Activated naive CD4-positive, alpha-beta T cell treated with anti-CD3 and anti-CD28 coated beads, Interleukin-2, amount 50 U/mL, for 72 hours (primary cell): Measurements from ENCODE around the gene UBE2G2. TPM values are rescaled to one million over a fixed set of nuclear protein-coding genes. Genes with fewer than 3 reads are reported as not detected.
A peak's percentile ranks its signal among the peaks of the same experiment; 100 is the strongest.

ENCODE experiments used
- ATAC-seq, 2 donors: fragments of 150-1000 bp; cut with Tn5 transposase; 2 replicates each; pipeline ENCODE4 v1.10.0; 2021; ENCODE audit warnings: mild to moderate bottlenecking in 2 of 2, moderate library complexity in 2 of 2
- DNase-seq, 2 donors: peaks; one replicate each; pipeline ENCODE4 v3.0.0; 2021 to 2022; ENCODE audit warnings: low spot score in 2 of 2
- H3K27ac Mint-ChIP-seq, 2 donors: one replicate each; pipeline ENCODE4 v1.8.0; 2022; ENCODE audit warnings: mild to moderate bottlenecking in 2 of 2, mixed read lengths in 2 of 2
- H3K36me3 Mint-ChIP-seq, 2 donors: one replicate each; pipeline ENCODE4 v1.8.0; 2022; ENCODE audit warnings: mixed read lengths in 2 of 2
- H3K9me3 Mint-ChIP-seq, 2 donors: one replicate each; pipeline ENCODE4 v1.8.0; 2022; ENCODE audit warnings: mixed read lengths in 2 of 2
- total RNA-seq, 2 donors: library from RNA; stranded (reverse); gene quantifications; one replicate each; pipeline ENCODE4 v1.2.3, GENCODE V29; 2022

The UBE2G2 gene
- total RNA-seq, 2 donors from 2014 or later, result 114 to 126 TPM

DNA sequence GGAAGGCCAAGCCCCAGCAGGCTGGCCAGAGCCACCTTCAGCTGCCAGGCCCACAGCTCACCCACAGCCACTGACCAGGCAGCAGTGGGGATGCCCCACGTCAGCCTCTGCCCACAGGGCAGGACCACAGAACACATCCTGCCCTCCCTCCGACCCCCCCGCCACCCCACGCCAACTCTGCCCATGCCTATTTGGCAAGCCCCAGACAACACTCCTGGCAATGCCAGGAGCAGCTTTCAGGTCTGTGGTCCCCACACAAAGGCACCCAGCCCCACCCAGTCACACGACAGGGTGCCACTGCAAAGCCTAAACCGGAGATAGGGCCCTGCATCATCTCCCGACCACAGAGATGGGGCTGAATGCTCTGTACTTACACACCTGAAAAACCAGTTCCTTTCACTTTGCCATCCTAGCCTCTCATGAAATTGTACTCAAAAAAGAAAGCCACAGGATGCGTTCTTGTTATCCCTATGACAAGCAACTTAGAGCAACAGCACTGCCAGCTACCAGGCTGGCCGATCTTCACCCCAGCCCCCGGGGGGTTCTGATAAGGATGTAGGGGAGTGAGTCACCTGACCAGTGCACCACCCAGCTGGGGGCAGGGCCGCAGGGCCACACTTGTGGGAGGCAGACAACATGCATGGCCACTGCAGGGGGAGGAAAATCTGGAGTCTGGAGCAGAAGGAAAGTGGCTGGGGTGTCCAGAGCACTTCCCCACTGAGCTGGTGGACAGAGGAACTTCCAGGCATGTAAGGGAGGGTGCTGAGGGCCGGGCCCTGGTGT, 36.2 kb downstream of the UBE2G2 start:
- H3K27ac Mint-ChIP-seq, result peak overlapping the region; percentile 86 to 92
- H3K36me3 Mint-ChIP-seq, result no peaks in the 10 kb centered on the region
- ATAC-seq (peak; percentile 68 to 84), DNase-seq (no peak)
- no peaks in the 10 kb centered on the region for H3K9me3 Mint-ChIP-seq

- DNase-seq (no peak), ATAC-seq (no peak)
- H3K27ac Mint-ChIP-seq, result peak overlapping the region in 1 of 2 donors; percentile 86
- H3K9me3 Mint-ChIP-seq, result no peaks in the 10 kb centered on the region
- H3K36me3 Mint-ChIP-seq, result no peaks in the 10 kb centered on the region
Measured at GRCh38 chr21:44764319-44765230, 37.0 kb downstream of the UBE2G2 start.

DNA sequence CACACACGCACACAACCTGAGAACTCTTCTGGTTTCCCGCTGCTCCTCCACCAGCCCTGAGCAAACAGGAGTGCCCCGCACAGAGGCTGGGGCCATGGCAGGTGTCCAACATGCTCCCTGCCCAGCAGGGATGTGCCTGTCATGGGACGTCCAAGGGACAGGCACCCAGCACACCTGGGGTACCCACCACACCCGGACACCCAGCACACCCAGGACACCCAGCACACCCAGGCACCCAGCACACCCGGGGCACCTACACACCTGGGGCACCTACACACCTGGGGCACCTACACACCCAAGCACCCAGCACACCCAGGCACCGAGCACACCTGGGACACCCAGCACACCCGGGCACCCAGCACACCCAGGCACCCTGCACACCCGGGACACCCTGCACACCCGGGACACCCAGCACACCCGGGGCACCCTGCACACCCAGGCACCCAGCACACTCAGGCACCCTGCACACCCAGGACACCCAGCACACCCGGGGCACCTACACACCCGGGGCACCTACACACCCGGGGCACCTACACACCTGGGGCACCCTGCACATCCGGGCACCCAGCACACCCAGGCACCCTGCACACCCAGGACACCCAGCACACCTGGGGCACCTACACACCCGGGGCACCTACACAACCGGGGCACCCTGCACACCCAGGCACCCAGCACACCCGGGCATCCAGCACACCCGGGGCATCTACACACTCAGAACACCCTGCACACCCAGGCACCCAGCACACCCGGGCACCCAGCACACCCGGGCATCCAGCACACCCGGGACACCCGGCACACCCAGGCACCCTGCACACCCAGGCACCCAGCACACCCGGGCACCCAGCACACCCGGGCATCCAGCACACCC, 37.9 kb downstream of the UBE2G2 start:
- ATAC-seq (no peak), DNase-seq (no peak)
- Mint-ChIP-seq H3K36me3 (no peaks in the 10 kb centered on the region), H3K27ac (no peak overlapping the region), H3K9me3 (no peaks in the 10 kb centered on the region)

DNA sequence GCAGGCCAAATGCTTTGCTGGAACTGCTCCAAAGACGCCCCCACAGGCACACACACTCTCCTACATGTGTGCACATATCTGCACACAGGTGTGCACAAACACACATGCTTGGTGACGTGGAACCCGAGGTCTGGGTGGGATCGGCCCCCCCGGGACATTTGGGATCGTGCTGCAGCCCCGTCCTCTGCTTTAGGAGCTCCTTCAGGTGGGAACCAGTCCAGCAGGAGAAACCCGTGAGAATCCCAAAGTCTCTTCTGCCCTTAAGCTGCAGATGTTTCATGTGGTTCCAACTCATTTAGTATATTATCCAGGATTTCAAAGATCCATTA, 38.6 kb downstream of the UBE2G2 start:
- Mint-ChIP-seq H3K36me3 (no peaks in the 10 kb centered on the region), H3K9me3 (no peaks in the 10 kb centered on the region), H3K27ac (no peak overlapping the region)
- DNase-seq, result no peak
- ATAC-seq, result no peak

- Mint-ChIP-seq H3K27ac (no peak overlapping the region), H3K36me3 (no peaks in the 10 kb centered on the region), H3K9me3 (no peaks in the 10 kb centered on the region)
- ATAC-seq, result no peak
- DNase-seq, result no peak
Measured at GRCh38 chr21:44762221-44763049, 39.2 kb downstream of the UBE2G2 start.

- ATAC-seq, result no peak
- H3K27ac Mint-ChIP-seq, result no peak overlapping the region
- H3K9me3 Mint-ChIP-seq, result no peaks in the 10 kb centered on the region
- no peak for DNase-seq
- H3K36me3 Mint-ChIP-seq, result no peaks in the 10 kb centered on the region
Measured at GRCh38 chr21:44761747-44762208, 39.8 kb downstream of the UBE2G2 start.

DNA sequence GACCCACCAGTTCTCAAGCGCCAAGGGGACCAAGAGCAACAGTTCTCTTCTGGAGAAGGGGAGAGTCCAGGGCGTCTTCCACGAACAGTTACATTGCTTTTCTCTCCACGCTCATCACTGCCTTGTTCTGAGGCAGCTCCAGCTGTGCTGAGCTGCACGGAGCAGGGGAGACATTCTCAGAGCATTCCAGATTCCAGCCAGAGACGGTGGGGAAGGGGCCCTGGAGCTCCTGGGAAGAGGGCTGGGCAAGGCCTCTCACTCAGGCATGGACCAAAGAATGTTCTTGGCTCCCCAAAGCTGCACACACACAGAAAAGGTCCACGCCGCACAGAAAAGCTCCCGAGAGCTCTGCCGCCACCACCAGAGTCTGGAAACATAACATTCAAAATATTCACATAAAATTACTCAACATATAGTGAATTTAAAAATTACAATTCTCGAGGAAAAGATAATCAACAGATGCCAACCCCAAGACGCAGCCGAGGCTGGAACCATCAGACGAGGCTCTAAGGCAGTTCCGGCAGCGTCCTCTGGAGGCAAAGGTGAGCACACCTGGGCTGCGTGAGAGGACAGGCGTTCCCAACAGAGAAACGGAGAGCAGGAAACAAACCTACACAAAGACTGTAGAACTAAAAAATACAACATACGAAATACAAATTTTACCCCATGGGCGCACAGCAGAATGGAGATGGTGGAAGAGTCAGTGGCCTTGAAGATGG, 40.5 kb downstream of the UBE2G2 start:
- Mint-ChIP-seq H3K36me3 (no peaks in the 10 kb centered on the region), H3K9me3 (no peaks in the 10 kb centered on the region), H3K27ac (peak overlapping the region in 1 of 2 donors; percentile 65)
- DNase-seq (no peak), ATAC-seq (no peak)

DNA sequence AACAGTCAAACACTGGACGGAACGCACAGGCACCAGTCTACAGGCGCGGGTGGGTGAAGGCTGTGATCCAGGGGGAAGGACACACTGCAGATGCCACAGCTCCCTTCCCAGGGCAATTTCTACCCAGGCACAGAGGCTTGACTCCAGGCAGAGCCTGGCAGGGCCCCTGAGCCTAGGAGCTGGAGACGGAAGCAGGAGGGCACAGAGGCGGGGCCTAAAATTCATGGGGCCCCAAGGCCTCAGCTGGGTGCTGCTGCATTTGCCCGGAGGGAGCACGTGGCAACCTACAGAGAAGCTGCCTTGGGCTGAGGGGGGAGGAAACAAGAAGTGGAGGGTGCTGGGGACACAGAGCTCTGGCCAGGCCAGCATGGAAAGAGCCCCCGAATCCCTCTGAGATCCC, 41.2 kb downstream of the UBE2G2 start:
- DNase-seq (no peak), ATAC-seq (no peak)
- peak overlapping the region in 1 of 2 donors; percentile 17 for H3K27ac Mint-ChIP-seq
- H3K9me3 Mint-ChIP-seq, result no peaks in the 10 kb centered on the region
- H3K36me3 Mint-ChIP-seq, result no peaks in the 10 kb centered on the region

GRCh38 chr21:44759628-44760285, 41.9 kb downstream of the UBE2G2 start:
- ATAC-seq (no peak), DNase-seq (no peak)
- Mint-ChIP-seq H3K9me3 (no peaks in the 10 kb centered on the region), H3K36me3 (no peaks in the 10 kb centered on the region), H3K27ac (peak overlapping the region in 1 of 2 donors; percentile 17)

GRCh38 chr21:44758781-44759627, 42.6 kb downstream of the UBE2G2 start:
- Mint-ChIP-seq H3K36me3 (no peaks in the 10 kb centered on the region), H3K9me3 (no peaks in the 10 kb centered on the region), H3K27ac (no peak overlapping the region)
- DNase-seq (no peak), ATAC-seq (no peak)

GRCh38 chr21:44758141-44758561, 43.5 kb downstream of the UBE2G2 start:
- no peaks in the 10 kb centered on the region for H3K36me3 Mint-ChIP-seq
- no peak for DNase-seq
- H3K27ac Mint-ChIP-seq, result no peak overlapping the region
- no peak for ATAC-seq
- H3K9me3 Mint-ChIP-seq, result no peaks in the 10 kb centered on the region

DNA sequence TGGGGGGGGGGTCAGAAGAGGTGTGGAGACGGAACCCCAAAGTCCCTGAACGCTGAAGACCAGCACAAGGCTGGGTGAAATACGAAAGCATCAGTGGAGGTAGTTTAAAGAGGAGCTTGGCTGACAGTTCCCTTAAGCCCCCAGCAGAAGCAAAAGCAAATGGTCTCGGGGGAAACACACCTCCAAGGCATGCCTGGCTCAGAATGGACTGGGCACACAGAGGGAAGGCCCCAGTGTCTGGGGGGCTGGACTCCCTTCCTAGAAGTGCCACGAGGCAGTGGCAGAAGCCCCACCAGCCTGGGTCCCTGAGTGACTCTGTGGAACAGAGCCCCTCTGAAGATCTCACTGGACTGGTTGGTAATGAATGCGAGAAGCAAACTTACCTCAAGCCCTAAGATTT, 43.9 kb downstream of the UBE2G2 start:
- Mint-ChIP-seq H3K27ac (no peak overlapping the region), H3K9me3 (no peaks in the 10 kb centered on the region), H3K36me3 (no peaks in the 10 kb centered on the region)
- ATAC-seq, result no peak
- no peak for DNase-seq

- DNase-seq (no peak), ATAC-seq (no peak)
- Mint-ChIP-seq H3K36me3 (no peaks in the 10 kb centered on the region), H3K9me3 (no peaks in the 10 kb centered on the region), H3K27ac (no peak overlapping the region)
Measured at GRCh38 chr21:44756423-44757185, 45.0 kb downstream of the UBE2G2 start.

DNA sequence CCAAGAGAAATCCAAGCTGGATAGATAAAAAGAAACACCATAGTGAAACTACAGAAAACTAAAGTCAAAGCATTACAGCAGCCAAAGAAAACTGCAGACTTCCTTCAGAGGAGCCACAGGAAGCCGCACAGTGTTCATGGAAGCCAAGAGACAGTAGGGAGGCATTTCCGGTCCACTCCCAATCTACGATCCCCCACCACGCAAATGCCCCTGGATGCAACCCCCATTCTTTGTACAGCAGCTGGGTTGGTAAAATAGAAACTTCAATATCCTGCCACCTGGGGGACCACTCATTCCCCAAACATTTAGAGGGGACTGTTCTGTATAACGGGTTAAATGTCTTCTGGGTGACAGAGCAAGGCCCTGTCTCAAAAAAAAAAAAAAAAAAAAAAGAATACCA, 46.4 kb downstream of the UBE2G2 start:
- H3K9me3 Mint-ChIP-seq, result no peaks in the 10 kb centered on the region
- no peak overlapping the region for H3K27ac Mint-ChIP-seq
- no peaks in the 10 kb centered on the region for H3K36me3 Mint-ChIP-seq
- no peak for DNase-seq
- ATAC-seq, result no peak
